ENCODE measurements around the gene CALCOCO2. TPM values are rescaled to one million over a fixed set of nuclear protein-coding genes. Genes with fewer than 3 reads are reported as not detected.

Gene CALCOCO2
- total RNA-seq, 1 experiment from 2014 or later: 23.1 TPM

GRCh38 chr17:48903401-48903800 lies 72.6 kb downstream of the CALCOCO2 start:
- H2BK12ac ChIP-seq (ENCODE audit: insufficient read length, low read depth, low read length): no peak overlapping the region
- TF ChIP-seq CTCF (conservative IDR thresholded peaks at IDR 0.05): no peak
- no peak overlapping the region for H4K91ac ChIP-seq (ENCODE audit: insufficient read length, low read depth, low read length)
- H3K23me2 ChIP-seq (ENCODE audit: insufficient read length, low read depth, low read length, poor library complexity, severe bottlenecking): peaks cover 5% of the 10 kb centered on the region
- H4K20me1 ChIP-seq (ENCODE audit: control insufficient read depth, insufficient read depth, insufficient read length): no peaks in the 10 kb centered on the region
- no peak overlapping the region for H2BK15ac ChIP-seq (ENCODE audit: low read depth, low read length)
- H3K23ac ChIP-seq (ENCODE audit: insufficient read length, low read depth, low read length): no peak overlapping the region
- no peak overlapping the region for H3K56ac ChIP-seq (ENCODE audit: insufficient read length, low read depth, low read length)
- H3K4me2 ChIP-seq (ENCODE audit: insufficient read depth, insufficient read length, low read length): no peak overlapping the region
- H4K8ac ChIP-seq (replicated peaks; ENCODE audit: insufficient read length, low read depth, low read length): no peak overlapping the region
- no peak overlapping the region for H3K4ac ChIP-seq (ENCODE audit: low read depth, low read length)
- no peaks in the 10 kb centered on the region for H3K79me1 ChIP-seq (ENCODE audit: insufficient read depth, low read depth, low read length, poor library complexity, severe bottlenecking)
- H3K27ac ChIP-seq (ENCODE audit: insufficient read length, low read depth, low read length): no peak overlapping the region
- no peak for DNase-seq
- peaks cover 0 to 3% (median 0%) of the 10 kb centered on the region in 3 experiments; a peak in 3 of 7 replicates for H3K36me3 Mint-ChIP-seq (ENCODE audit: insufficient read depth in 1 of 3, low read depth in 3 of 3)
- peaks cover 6 to 7% of the 10 kb centered on the region in 2 experiments; a peak in 2 of 4 replicates for H3K4me1 Mint-ChIP-seq
- H3K9ac ChIP-seq (ENCODE audit: extremely low read depth, insufficient read length, low read length): no peak overlapping the region
- H3K27me3 ChIP-seq (ENCODE audit: insufficient read depth, low read length): no peaks in the 10 kb centered on the region
- no peak overlapping the region for H2AK5ac ChIP-seq (ENCODE audit: insufficient read length, low read length)
- no peaks in the 10 kb centered on the region for H3K4me1 ChIP-seq (ENCODE audit: insufficient read depth, low read length)
- H2BK20ac ChIP-seq (ENCODE audit: low read depth, low read length, poor library complexity, severe bottlenecking): no peak overlapping the region
- no CpG with 5 or more reads among the region's 1 CpG for WGBS (ENCODE audit: extremely low coverage, insufficient read length, low lambda C conversion rate)
- no peak overlapping the region for H3T11ph ChIP-seq (ENCODE audit: low read length)
- H3K27ac Mint-ChIP-seq: no peak overlapping the region
- no peaks in the 10 kb centered on the region for H3K9me3 Mint-ChIP-seq
- H2AFZ ChIP-seq (ENCODE audit: low read length): no peak overlapping the region
- H3K27me3 Mint-ChIP-seq (ENCODE audit: low read depth): no peaks in the 10 kb centered on the region
- no peak overlapping the region for H2BK120ac ChIP-seq (ENCODE audit: low read depth, low read length, poor library complexity, severe bottlenecking)
- no peak overlapping the region for H2BK5ac ChIP-seq (ENCODE audit: insufficient read length, low read length)
- H3K79me2 ChIP-seq (ENCODE audit: insufficient read depth, low read length): 0 out of 2 replicates have a peak, but pooled peaks cover 1% of the 10 kb centered on the region
- H4K5ac ChIP-seq (ENCODE audit: insufficient read length, low read depth, low read length): no peak overlapping the region
- no peaks in the 10 kb centered on the region for H3K9me3 ChIP-seq (ENCODE audit: control insufficient read depth, low read depth, low read length)
- H3K18ac ChIP-seq (ENCODE audit: insufficient read length, low read depth, low read length): no peak overlapping the region
- no peak overlapping the region for H3K4me3 Mint-ChIP-seq
- H3K14ac ChIP-seq (ENCODE audit: insufficient read depth, low read length): no peak overlapping the region
